Muscle layer of duodenum (tissue), 2 donors: ENCODE results near the gene POLR2C.

ENCODE experiments used
- H3K27ac ChIP-seq: one replicate; pipeline ENCODE4 v1.7.0; 2013; ENCODE audit warnings: mild to moderate bottlenecking, low read length
- H3K27me3 ChIP-seq: one replicate; pipeline ENCODE4 v1.7.0; 2013; ENCODE audit warnings: low read depth, mild to moderate bottlenecking, control low read depth, low read length
- H3K36me3 ChIP-seq, 2 donors: one replicate each; pipeline ENCODE4 v1.7.0; 2013; ENCODE audit warnings: low read length in 2 of 2, control low read depth in 1 of 2, mild to moderate bottlenecking in 1 of 2; ENCODE audit not compliant: insufficient read depth in 2 of 2, control insufficient read depth in 1 of 2
- H3K4me1 ChIP-seq, 2 donors: one replicate each; pipeline ENCODE4 v1.7.0; 2013; ENCODE audit warnings: low read length in 2 of 2, mild to moderate bottlenecking in 2 of 2, control low read depth in 1 of 2, moderate library complexity in 1 of 2; ENCODE audit not compliant: insufficient read depth in 2 of 2, control insufficient read depth in 1 of 2
- H3K4me3 ChIP-seq, 2 donors: one replicate each; pipeline ENCODE4 v1.7.0; 2013; ENCODE audit warnings: low read length in 2 of 2, low read depth in 1 of 2, mild to moderate bottlenecking in 1 of 2
- H3K9me3 ChIP-seq, 2 donors: one replicate each; pipeline ENCODE4 v1.7.0; 2013; ENCODE audit warnings: low read length in 2 of 2, control low read depth in 1 of 2, mild to moderate bottlenecking in 1 of 2; ENCODE audit not compliant: control insufficient read depth in 1 of 2
- donor health status: healthy.

POLR2C gene

GRCh38 chr16:57452021-57452420 is 10.5 kb upstream of the POLR2C start:
- Histone ChIP-seq H3K4me3 (no peak overlapping the region), H3K4me1 (peaks cover 0 to 12% of the 10 kb centered on the region in 2 donors), H3K27me3 (no peaks in the 10 kb centered on the region), H3K9me3 (no peaks in the 10 kb centered on the region), H3K36me3 (peaks cover 46 to 50% of the 10 kb centered on the region in 2 donors), H3K27ac (no peak overlapping the region)

GRCh38 chr16:57462978-57463362 is 491 bp downstream of the POLR2C start:
- H3K9me3 ChIP-seq, result no peaks in the 10 kb centered on the region
- H3K27ac ChIP-seq, result peak overlapping the region; percentile 37
- peaks cover 50 to 61% of the 10 kb centered on the region in 2 donors for H3K36me3 ChIP-seq
- H3K27me3 ChIP-seq, result no peaks in the 10 kb centered on the region
- H3K4me3 ChIP-seq, result peak overlapping the region; percentile 90 to 94
- H3K4me1 ChIP-seq, result peaks cover 0 to 20% of the 10 kb centered on the region in 2 donors

DNA sequence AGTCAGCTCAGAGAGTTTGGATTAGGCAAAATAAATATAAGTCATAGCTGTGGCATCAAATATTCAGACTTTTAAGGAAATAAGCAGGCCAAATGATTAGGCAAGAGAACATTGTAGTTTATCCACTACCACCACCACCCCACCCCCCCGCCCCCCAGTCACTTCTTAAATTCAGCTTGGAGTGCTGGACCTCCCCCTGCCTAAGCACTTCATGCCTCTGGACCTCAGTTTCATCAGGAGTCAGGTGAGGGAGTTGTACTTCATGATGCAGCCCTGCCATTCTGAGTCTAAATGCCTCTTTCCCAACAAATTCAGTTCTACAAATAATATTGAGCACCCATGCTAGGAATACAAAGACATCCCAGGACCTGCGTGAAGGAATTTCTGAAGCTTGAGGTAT is 2.0 kb downstream of the POLR2C start:
- Histone ChIP-seq H3K36me3 (peaks cover 56 to 61% of the 10 kb centered on the region in 2 donors), H3K4me1 (peaks cover 0 to 20% of the 10 kb centered on the region in 2 donors), H3K4me3 (no peak overlapping the region), H3K27me3 (no peaks in the 10 kb centered on the region), H3K9me3 (no peaks in the 10 kb centered on the region), H3K27ac (no peak overlapping the region)

GRCh38 chr16:57468346-57468745 is 5.9 kb downstream of the POLR2C start:
- no peak overlapping the region for H3K27ac ChIP-seq
- no peaks in the 10 kb centered on the region for H3K9me3 ChIP-seq
- peaks cover 9 to 16% of the 10 kb centered on the region in 2 donors for H3K4me1 ChIP-seq
- H3K4me3 ChIP-seq, result no peak overlapping the region
- peaks cover 74 to 81% of the 10 kb centered on the region in 2 donors for H3K36me3 ChIP-seq
- H3K27me3 ChIP-seq, result no peaks in the 10 kb centered on the region

DNA sequence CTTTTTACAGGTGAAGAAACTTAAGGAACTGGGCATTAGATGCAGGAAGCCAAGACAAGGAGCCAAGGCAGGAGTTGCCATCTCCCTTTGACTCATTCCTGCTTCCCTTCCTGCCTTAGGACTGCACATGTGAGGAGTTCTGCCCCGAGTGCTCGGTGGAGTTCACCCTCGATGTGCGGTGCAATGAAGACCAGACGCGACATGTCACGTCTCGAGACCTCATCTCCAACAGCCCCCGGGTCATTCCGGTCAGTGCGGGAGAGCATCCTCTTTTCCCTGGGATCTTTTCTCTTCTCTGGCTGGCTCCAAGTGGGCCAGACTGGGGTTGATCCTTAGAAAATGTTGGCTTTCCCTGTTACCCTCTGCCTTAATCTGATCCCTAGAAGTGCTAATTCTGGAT is 6.6 kb downstream of the POLR2C start:
- H3K27ac ChIP-seq, result no peak overlapping the region
- H3K4me1 ChIP-seq, result peaks cover 9% of the 10 kb centered on the region in 2 donors
- H3K4me3 ChIP-seq, result no peak overlapping the region
- no peaks in the 10 kb centered on the region for H3K27me3 ChIP-seq
- peaks cover 74 to 88% of the 10 kb centered on the region in 2 donors for H3K36me3 ChIP-seq
- no peaks in the 10 kb centered on the region for H3K9me3 ChIP-seq

DNA sequence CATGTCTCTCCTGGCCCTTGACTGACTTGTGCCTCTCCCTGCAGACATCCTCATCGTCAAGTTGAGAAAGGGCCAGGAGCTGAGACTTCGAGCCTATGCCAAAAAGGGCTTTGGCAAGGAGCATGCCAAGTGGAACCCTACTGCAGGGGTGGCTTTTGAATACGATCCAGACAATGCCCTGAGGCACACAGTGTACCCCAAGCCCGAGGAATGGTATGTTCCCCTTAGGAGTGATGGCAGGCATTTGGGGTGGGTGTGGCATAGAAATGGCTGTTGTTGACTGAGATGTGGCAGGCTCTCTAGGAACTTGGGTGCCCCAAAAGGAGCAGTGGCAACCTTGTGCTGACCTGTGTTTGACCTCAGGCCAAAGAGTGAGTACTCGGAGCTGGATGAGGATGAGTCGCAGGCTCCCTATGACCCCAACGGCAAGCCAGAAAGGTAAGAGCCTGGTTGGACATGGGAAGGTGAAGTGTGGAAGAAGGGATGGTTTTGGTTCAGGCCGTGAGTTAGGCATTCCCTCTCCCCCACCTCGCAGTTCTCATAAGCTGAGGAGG is 7.5 kb downstream of the POLR2C start:
- H3K4me3 ChIP-seq, result no peak overlapping the region
- no peaks in the 10 kb centered on the region for H3K9me3 ChIP-seq
- no peak overlapping the region for H3K27ac ChIP-seq
- H3K4me1 ChIP-seq, result peaks cover 2 to 9% of the 10 kb centered on the region in 2 donors
- no peaks in the 10 kb centered on the region for H3K27me3 ChIP-seq
- peaks cover 75 to 91% of the 10 kb centered on the region in 2 donors for H3K36me3 ChIP-seq

DNA sequence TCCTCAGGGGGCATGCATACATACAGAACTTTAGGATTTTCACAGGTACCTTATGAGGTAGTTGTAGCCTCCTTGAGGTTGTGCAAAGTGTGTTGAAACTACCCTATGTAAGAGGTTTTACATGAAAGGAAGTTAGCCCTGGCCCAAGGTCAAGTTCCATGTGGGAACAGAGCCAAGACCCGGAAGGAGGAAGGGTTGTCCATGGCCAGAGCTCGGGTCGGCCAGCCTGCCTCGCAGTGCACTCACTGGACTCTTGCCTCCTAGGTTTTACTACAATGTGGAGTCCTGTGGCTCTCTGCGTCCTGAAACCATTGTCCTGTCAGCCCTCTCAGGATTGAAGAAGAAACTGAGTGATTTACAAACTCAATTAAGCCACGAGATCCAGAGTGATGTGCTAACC is 8.2 kb downstream of the POLR2C start:
- peaks cover 0 to 9% of the 10 kb centered on the region in 2 donors for H3K4me1 ChIP-seq
- H3K36me3 ChIP-seq, result peaks cover 72 to 84% of the 10 kb centered on the region in 2 donors
- H3K9me3 ChIP-seq, result no peaks in the 10 kb centered on the region
- no peak overlapping the region for H3K4me3 ChIP-seq
- H3K27me3 ChIP-seq, result no peaks in the 10 kb centered on the region
- no peak overlapping the region for H3K27ac ChIP-seq

DNA sequence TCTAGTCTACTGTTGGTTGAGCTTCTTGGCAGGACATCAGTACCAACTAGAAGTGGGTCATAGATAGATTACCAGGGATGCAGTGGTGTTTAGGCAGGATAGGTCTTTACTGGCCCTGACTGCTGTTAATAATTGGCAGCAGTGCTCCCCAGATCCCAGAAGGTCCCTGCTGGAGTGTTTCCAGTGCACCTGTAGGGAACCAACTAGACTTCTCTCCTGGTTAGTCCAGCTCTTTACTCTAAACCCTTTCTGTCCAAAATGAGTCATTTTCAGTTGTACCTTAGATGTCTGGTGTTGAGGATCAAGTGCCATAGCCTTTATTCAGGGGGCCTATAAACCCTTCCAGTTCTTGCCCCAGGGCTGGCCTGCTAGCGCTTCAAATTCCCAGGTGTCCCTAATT is 8.7 kb downstream of the POLR2C start:
- peaks cover 67 to 79% of the 10 kb centered on the region in 2 donors for H3K36me3 ChIP-seq
- H3K9me3 ChIP-seq, result no peaks in the 10 kb centered on the region
- H3K4me3 ChIP-seq, result no peak overlapping the region
- H3K4me1 ChIP-seq, result peaks cover 2 to 9% of the 10 kb centered on the region in 2 donors
- no peak overlapping the region for H3K27ac ChIP-seq
- no peaks in the 10 kb centered on the region for H3K27me3 ChIP-seq

- Histone ChIP-seq H3K27me3 (no peaks in the 10 kb centered on the region), H3K36me3 (peaks cover 62 to 74% of the 10 kb centered on the region in 2 donors), H3K27ac (no peak overlapping the region), H3K4me1 (peaks cover 6 to 9% of the 10 kb centered on the region in 2 donors), H3K9me3 (no peaks in the 10 kb centered on the region), H3K4me3 (no peak overlapping the region)
Observed at GRCh38 chr16:57471852-57472664, 9.6 kb downstream of the POLR2C start.

DNA sequence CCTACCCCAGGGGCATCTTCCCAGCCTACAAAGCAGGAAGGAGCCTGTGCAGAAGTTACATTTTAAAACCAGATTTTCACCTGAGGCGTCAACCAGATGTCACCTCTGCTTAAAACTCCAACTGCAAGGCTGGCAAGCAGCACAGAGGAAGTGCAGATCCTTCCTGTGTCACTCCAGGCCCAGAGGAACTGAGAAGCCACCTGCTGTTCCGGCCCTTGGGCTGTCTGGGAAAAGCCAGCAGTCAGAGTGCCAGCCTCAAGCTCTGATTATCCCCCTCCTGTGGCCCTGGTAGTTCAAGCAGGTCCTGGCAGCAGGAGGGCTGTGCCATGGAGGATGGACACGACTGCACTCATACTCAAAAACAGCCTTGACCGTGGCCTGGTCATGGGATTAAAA is 10.2 kb downstream of the POLR2C start:
- Histone ChIP-seq H3K27me3 (no peaks in the 10 kb centered on the region), H3K4me1 (peaks cover 6 to 9% of the 10 kb centered on the region in 2 donors), H3K4me3 (no peak overlapping the region), H3K36me3 (peaks cover 58 to 69% of the 10 kb centered on the region in 2 donors), H3K27ac (no peak overlapping the region), H3K9me3 (no peaks in the 10 kb centered on the region)

GRCh38 chr16:57473176-57473840 is 10.8 kb downstream of the POLR2C start:
- no peaks in the 10 kb centered on the region for H3K27me3 ChIP-seq
- no peak overlapping the region for H3K4me3 ChIP-seq
- H3K4me1 ChIP-seq, result peaks cover 6 to 9% of the 10 kb centered on the region in 2 donors
- no peak overlapping the region for H3K27ac ChIP-seq
- H3K9me3 ChIP-seq, result no peaks in the 10 kb centered on the region
- peaks cover 51 to 63% of the 10 kb centered on the region in 2 donors for H3K36me3 ChIP-seq
